Right atrium auricular region (tissue), 2 donors: ENCODE measurements around the gene DAAM2. TPM values are rescaled to one million over a fixed set of nuclear protein-coding genes. Genes with fewer than 3 reads are reported as not detected.
A peak's percentile ranks its signal among the peaks of the same experiment; 100 is the strongest.

ENCODE experiments used
- DNase-seq: peaks from one replicate; pipeline ENCODE4 v3.0.0-alpha.2; 2019; ENCODE audit warnings: low spot score
- H3K27ac ChIP-seq, 2 donors: fragments of 200-600 bp; sonication (generic); 1 replicate in 1 of 2; 2 replicates in 1 of 2; pipeline ENCODE4 v1.5.1; 2016 to 2019
- H3K27me3 ChIP-seq, 2 donors: fragments of 200-600 bp; sonication (generic); one replicate each; pipeline versions ENCODE4 v1.5.1 to v1.6.0; 2017 to 2019
- H3K36me3 ChIP-seq: fragments of 200-600 bp; sonication (generic); one replicate; pipeline ENCODE4 v1.5.1; 2016
- H3K4me1 ChIP-seq, 2 donors: fragments of 200-600 bp; sonication (generic); one replicate each; pipeline versions ENCODE4 v1.5.1 to v1.6.0; 2017 to 2019
- H3K4me3 ChIP-seq, 2 donors: fragments of 200-600 bp; sonication (generic); 1 replicate in 1 of 2; 2 replicates in 1 of 2; pipeline ENCODE4 v1.5.1; 2017 to 2019; ENCODE audit warnings: mild to moderate bottlenecking in 1 of 2, moderate library complexity in 1 of 2
- H3K9me3 ChIP-seq, 2 donors: fragments of 200-600 bp; sonication (generic); one replicate each; pipeline ENCODE4 v1.5.1; 2019
- total RNA-seq, 2 donors: library from RNA; depleted of rRNA; stranded (reverse); fragments of >200 nt; gene quantifications; one replicate each; pipeline ENCODE4 v1.1.0, GENCODE V29; 2016
- TF ChIP-seq, protein P1 (sequence below), 2 donors: fragments of 200-600 bp; sonication (generic); IDR thresholded peaks; one replicate each; pipeline ENCODE4 v1.5.1; 2019; ENCODE audit warnings: antibody characterized with exemption in 2 of 2

DAAM2 gene
- total RNA-seq, 2 donors from 2014 or later: 8.3 to 9.7 TPM

DNA sequence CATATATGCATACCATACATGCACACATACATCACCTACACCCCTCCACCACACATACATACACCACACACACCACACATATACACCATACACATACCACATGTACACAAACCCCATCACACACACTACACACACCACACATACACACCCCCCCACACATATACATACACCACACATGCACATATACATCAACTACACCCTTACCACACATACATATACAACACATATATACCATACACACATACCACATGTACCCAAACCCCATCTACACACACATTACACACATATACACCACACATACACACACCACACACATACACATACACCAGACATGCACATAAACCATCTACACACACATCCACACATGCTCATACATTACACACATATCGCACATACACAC lies 52.7 kb downstream of the DAAM2 start:
- Histone ChIP-seq H3K27me3 (no peaks in the 10 kb centered on the region), H3K4me3 (no peak overlapping the region), H3K9me3 (no peaks in the 10 kb centered on the region), H3K36me3 (no peaks in the 10 kb centered on the region), H3K27ac (no peak overlapping the region), H3K4me1 (peaks cover 0 to 26% of the 10 kb centered on the region in 2 donors)
- TF ChIP-seq, protein P1, sequence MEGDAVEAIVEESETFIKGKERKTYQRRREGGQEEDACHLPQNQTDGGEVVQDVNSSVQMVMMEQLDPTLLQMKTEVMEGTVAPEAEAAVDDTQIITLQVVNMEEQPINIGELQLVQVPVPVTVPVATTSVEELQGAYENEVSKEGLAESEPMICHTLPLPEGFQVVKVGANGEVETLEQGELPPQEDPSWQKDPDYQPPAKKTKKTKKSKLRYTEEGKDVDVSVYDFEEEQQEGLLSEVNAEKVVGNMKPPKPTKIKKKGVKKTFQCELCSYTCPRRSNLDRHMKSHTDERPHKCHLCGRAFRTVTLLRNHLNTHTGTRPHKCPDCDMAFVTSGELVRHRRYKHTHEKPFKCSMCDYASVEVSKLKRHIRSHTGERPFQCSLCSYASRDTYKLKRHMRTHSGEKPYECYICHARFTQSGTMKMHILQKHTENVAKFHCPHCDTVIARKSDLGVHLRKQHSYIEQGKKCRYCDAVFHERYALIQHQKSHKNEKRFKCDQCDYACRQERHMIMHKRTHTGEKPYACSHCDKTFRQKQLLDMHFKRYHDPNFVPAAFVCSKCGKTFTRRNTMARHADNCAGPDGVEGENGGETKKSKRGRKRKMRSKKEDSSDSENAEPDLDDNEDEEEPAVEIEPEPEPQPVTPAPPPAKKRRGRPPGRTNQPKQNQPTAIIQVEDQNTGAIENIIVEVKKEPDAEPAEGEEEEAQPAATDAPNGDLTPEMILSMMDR (IDR thresholded peaks at IDR 0.05): no peak
- DNase-seq: no peak

GRCh38 chr6:39847221-39847620 lies 55.0 kb downstream of the DAAM2 start:
- DNase-seq: peak; percentile 62
- TF ChIP-seq, protein P1 (IDR thresholded peaks at IDR 0.05): no peak
- Histone ChIP-seq H3K9me3 (no peaks in the 10 kb centered on the region), H3K27ac (peak overlapping the region in 1 of 2 donors; percentile 29), H3K36me3 (no peaks in the 10 kb centered on the region), H3K27me3 (no peaks in the 10 kb centered on the region), H3K4me1 (peaks cover 0 to 43% of the 10 kb centered on the region in 2 donors), H3K4me3 (no peak overlapping the region)

DNA sequence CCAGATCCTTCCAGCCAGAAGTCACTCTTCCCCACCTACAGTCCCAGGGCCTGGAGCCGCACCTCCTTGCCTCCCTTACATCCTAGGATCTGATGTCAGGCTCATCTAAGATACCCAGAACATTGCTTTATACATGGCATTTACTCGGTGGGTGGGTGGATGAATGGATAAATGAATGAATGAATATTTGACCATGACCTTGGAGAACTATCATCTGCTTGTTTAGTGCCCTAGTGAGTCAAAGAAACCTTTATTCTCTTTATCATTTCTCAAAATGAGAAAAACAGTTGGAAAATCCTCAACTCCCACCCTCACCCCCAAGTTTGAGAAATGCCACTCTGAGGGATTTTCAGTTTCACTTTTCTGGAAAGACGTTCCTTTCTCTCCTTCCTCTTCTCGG lies 56.0 kb downstream of the DAAM2 start:
- Histone ChIP-seq H3K27me3 (no peaks in the 10 kb centered on the region), H3K4me3 (no peak overlapping the region), H3K36me3 (no peaks in the 10 kb centered on the region), H3K27ac (peak overlapping the region; percentile 8 to 29), H3K4me1 (peaks cover 0 to 52% of the 10 kb centered on the region in 2 donors), H3K9me3 (no peaks in the 10 kb centered on the region)
- DNase-seq: no peak
- TF ChIP-seq, protein P1 (IDR thresholded peaks at IDR 0.05): no peak

DNA sequence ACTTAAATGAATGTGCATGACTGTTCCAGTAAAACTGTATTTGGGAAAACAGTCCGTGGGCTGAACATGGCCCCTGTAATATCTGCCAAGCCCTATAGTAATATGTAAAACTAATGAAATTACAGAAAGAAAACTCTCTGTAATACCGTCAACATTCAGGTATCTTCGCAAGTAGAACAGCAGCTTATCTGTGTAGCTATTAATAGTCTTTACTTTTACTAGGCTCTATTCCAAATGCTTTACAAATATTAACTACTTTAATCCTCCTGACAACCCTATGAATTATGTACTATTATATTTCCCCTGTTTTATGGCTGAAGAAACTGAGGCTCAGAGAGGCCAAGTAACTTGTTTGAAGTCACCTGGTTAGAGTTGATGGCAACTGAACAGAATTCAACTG lies 57.1 kb downstream of the DAAM2 start:
- no peak for DNase-seq
- Histone ChIP-seq H3K27ac (peak overlapping the region in 1 of 2 donors; percentile 5), H3K36me3 (no peaks in the 10 kb centered on the region), H3K4me1 (peaks cover 0 to 61% of the 10 kb centered on the region in 2 donors), H3K4me3 (no peak overlapping the region), H3K9me3 (no peaks in the 10 kb centered on the region), H3K27me3 (no peaks in the 10 kb centered on the region)
- TF ChIP-seq, protein P1 (IDR thresholded peaks at IDR 0.05): no peak

- Histone ChIP-seq H3K36me3 (no peaks in the 10 kb centered on the region), H3K4me1 (peaks cover 0 to 64% of the 10 kb centered on the region in 2 donors), H3K9me3 (no peaks in the 10 kb centered on the region), H3K4me3 (no peak overlapping the region), H3K27ac (peak overlapping the region in 1 of 2 donors; percentile 21), H3K27me3 (no peaks in the 10 kb centered on the region)
- TF ChIP-seq, protein P1 (IDR thresholded peaks at IDR 0.05): no peak
- DNase-seq: no peak
These were observed 57.6 kb downstream of the DAAM2 start for GRCh38 chr6:39849764-39850163.

GRCh38 chr6:39850736-39851297 lies 58.6 kb downstream of the DAAM2 start:
- Histone ChIP-seq H3K4me1 (peaks cover 0 to 67% of the 10 kb centered on the region in 2 donors), H3K9me3 (no peaks in the 10 kb centered on the region), H3K27ac (no peak overlapping the region), H3K27me3 (no peaks in the 10 kb centered on the region), H3K36me3 (no peaks in the 10 kb centered on the region), H3K4me3 (no peak overlapping the region)
- TF ChIP-seq, protein P1 (IDR thresholded peaks at IDR 0.05): no peak
- no peak for DNase-seq
